ENCODE measurements around the gene RASAL2. TPM values are rescaled to one million over a fixed set of nuclear protein-coding genes. Genes with fewer than 3 reads are reported as not detected.

Gene RASAL2
- total and polyA plus RNA-seq, 2 experiments from 2014 or later = 16.0 to 42.2 TPM

- H3K4me3 Mint-ChIP-seq = no peak overlapping the region
- no peak overlapping the region for H2AFZ ChIP-seq
- H3K36me3 ChIP-seq (ENCODE audit: insufficient read depth) = no peaks in the 10 kb centered on the region
- H3K79me2 ChIP-seq (replicated peaks; ENCODE audit: insufficient read depth) = no peaks in the 10 kb centered on the region; the same call in 1 of the 2 replicates
- peaks cover 14% of the 10 kb centered on the region for H3K36me3 Mint-ChIP-seq (ENCODE audit: low read depth)
- peaks cover 7% of the 10 kb centered on the region; the same call in 1 of the 3 replicates for H3K4me1 Mint-ChIP-seq
- H3K9me2 ChIP-seq (ENCODE audit: insufficient read depth) = no peaks in the 10 kb centered on the region
- H3K4me1 ChIP-seq (ENCODE audit: insufficient read depth) = no peaks in the 10 kb centered on the region
- H3F3A ChIP-seq (replicated peaks; ENCODE audit: low read depth) = no peaks in the 10 kb centered on the region
- no peak overlapping the region for H3K4me2 ChIP-seq
- no peak for DNase-seq (ENCODE audit: low spot score)
- TF ChIP-seq EZH2 (IDR thresholded peaks at IDR 0.05; ENCODE audit: low read depth, unreplicated experiment) = no peak
- TF ChIP-seq NANOG (IDR thresholded peaks at IDR 0.05; ENCODE audit: borderline replicate concordance) = no peak
- no peak for TF ChIP-seq REST (IDR thresholded peaks at IDR 0.05; ENCODE audit: unreplicated experiment)
- no peak for TF ChIP-seq ZNF462 (CRISPR knock-in tag; IDR thresholded peaks at IDR 0.05)
- no peak for TF ChIP-seq STAT1 (IDR thresholded peaks at IDR 0.05; ENCODE audit: unreplicated experiment)
- TF ChIP-seq POLR2AphosphoS5 (IDR thresholded peaks at IDR 0.05; ENCODE audit: low read depth) = no peak
- TF ChIP-seq CREB1 (CRISPR knock-in tag; IDR thresholded peaks at IDR 0.05; ENCODE audit: low read depth) = no peak
- no peak for TF ChIP-seq CTCF (conservative IDR thresholded peaks at IDR 0.05; ENCODE audit: low read depth in 2 of 2)
- TF ChIP-seq EZH2phosphoT487 (IDR thresholded peaks at IDR 0.05; ENCODE audit: unreplicated experiment) = no peak
- TF ChIP-seq ZNF114 (CRISPR knock-in tag; IDR thresholded peaks at IDR 0.05) = no peak
- no peak for TF ChIP-seq ZNF331 (CRISPR knock-in tag; IDR thresholded peaks at IDR 0.05; ENCODE audit: low read depth)
- TF ChIP-seq ETS1 (IDR thresholded peaks at IDR 0.05) = no peak
- peaks cover 3% of the 10 kb centered on the region for H3K27me3 Mint-ChIP-seq (ENCODE audit: insufficient read depth, low read depth, poor library complexity)
- H3K9me3 Mint-ChIP-seq = no peaks in the 10 kb centered on the region
- H3K27me3 ChIP-seq (ENCODE audit: insufficient read depth) = no peaks in the 10 kb centered on the region
- no peak overlapping the region for H3K4me3 ChIP-seq
- no peak overlapping the region for H3K27ac ChIP-seq (ENCODE audit: low read depth)
- no peaks in the 10 kb centered on the region for H4K20me1 ChIP-seq (replicated peaks; ENCODE audit: insufficient read depth)
- no peak for ATAC-seq
- H3K27ac Mint-ChIP-seq = no peak overlapping the region
Observed at GRCh38 chr1:178405137-178405536, 311.2 kb downstream of the RASAL2 start.

Measured in GM23338 (cell line).